ENCODE data around the gene UFC1.
A peak's percentile ranks its signal among the peaks of the same experiment; 100 is the strongest.

Gene UFC1

GRCh38 chr1:161196111-161196510 is 42.3 kb downstream of the UFC1 start:
- no peak for DNase-seq

- DNase-seq = no peak
These were observed 43.0 kb downstream of the UFC1 start for GRCh38 chr1:161196521-161197451.

- DNase-seq = no peak
These were observed 43.9 kb downstream of the UFC1 start for GRCh38 chr1:161197560-161198193.

- DNase-seq = no peak
These were observed 44.6 kb downstream of the UFC1 start for GRCh38 chr1:161198194-161198896.

DNA sequence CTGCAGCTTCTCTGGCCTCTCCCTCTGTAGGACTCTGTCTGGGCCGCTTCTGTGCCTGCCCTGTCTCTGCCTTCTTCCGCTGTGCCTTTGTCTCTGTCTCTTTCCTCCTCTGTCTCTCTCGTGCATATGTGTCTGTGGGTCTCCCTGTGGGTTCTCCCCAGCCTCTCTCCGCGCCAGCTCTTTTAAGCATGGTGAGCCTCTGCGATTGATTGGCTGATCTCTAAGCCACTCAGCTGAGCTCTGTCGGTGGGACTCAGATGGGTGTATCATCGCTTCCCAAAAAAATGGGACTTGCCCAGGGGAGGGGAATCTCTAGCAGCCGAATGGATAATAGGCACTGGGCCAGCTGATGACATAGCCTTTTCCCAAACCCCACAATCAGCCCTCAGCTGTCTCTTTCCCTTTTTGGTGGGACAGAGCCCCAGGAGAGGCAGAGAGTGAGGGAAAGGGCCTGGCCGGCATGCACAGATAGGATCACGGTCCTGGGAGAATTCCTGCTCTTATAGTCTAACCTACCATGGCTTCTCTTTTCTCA is 45.2 kb downstream of the UFC1 start, which contains the start of gene ADAMTS4:
ADAMTS4 (minus strand) TSS at position 158 of the 535 bp plus-strand sequence. CDS start 427 bp downstream, outside the sequence.
- DNase-seq = no peak

GRCh38 chr1:161199506-161200139 is 45.8 kb downstream of the UFC1 start:
- DNase-seq = no peak

DNA sequence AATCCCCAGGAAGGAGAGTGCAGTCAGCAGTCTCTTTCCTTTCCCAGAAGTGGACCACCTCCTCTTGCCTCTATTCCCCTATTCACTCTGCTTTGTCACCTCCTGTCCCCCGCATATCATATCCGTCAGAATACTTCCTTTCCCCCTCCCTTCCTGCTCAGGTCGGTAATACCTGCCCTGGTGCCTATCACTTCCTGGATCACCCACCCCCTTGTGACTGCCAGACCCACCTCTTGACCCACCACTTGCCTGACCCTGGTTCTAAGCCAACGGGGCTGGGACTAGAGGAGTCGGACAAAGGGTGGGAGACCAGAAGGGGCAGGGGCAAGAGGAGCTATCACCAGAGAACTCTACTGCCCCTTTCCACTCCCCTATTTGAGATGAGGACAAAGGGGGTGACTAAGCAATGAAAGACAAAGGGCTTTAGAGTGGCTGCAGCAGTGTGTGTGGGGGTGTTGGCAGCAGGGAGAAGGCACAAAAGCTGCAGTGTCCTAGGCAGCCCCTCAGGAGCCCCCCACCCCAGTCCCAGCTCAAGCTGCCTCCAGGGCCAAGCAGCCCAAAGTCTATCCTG is 46.7 kb downstream of the UFC1 start:
- no peak for DNase-seq

- DNase-seq = no peak
These were observed 47.4 kb downstream of the UFC1 start for GRCh38 chr1:161200992-161201835.

DNA sequence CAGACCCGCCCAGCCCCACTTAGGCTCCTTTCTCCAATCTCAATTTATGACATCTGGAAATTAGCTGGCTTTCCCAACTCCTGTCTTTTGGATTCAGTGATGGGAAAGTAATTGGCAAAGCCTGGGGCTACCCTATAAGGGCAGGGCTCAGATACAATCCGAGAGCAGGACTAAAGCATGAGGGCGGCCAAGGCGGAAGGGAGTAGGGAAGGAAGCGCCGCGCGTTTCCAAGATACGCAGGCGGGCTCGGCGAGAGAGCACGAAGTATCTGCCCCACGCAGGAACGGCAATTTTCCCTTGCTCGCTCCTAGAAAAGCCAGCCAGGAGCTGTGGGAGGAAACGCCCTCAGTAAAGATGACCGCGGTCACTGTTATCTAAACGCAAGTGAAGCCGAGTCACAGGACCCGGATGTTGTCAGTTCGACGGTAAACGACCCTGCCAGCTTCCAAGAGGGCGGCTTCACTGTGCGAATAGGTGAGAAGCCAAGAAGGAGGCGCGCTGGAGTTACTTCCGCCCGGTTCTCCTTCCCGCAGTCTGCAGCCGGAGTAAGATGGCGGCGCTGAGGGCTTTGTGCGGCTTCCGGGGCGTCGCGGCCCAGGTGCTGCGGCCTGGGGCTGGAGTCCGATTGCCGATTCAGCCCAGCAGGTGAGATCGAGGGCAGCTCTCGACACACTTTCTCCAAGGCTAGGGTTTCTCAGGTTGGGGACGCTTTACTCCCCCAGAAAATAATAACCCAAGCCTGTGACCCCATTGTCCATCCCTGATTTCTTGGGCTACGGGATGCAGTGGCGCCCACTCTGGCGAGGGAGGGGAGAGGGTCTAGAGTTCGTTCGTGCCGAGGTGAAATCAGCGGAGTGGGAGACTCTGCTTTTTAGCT is 48.3 kb downstream of the UFC1 start, which contains the start of gene NDUFS2:
NDUFS2 (plus strand) TSS at position 532 of the 877 bp plus-strand sequence; CDS start at position 551, 19 bp downstream.
- DNase-seq = peak; percentile 87

GRCh38 chr1:161206411-161207140 is 52.8 kb downstream of the UFC1 start:
- DNase-seq = no peak

DNA sequence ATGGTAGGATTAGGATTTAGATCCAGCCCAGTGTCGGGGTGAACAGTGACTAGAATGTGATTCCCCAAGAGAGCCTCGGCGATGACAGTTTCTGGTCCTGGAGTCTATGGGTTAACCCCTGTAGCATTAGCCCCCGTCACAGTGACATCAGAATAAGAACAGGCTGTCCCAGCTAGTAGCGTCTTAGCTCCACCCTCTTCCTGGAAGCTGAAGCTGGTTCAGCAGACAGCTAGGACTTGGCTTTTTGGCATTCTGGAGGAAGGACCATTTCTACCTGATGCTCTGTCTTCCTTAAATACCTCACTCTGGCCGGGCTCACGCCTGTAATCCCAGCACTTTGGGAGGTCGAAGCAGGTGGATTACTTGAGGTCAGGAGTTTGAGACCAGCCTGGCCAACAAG is 53.4 kb downstream of the UFC1 start:
- no peak for DNase-seq

Measured in stimulated activated CD4-positive, alpha-beta T cell treated with anti-CD3 and anti-CD28 coated beads, Interleukin-12 subunit alpha, Interleukin-12 subunit beta, amount 100 ng/mL, for 4 hours (primary cell).